T-helper 2 cell treated with Interferon-gamma antibody and Interleukin-4, amounts not matched to agents 100 ng/mL and 5 ng/mL, for 36 hours (primary cell): ENCODE results near the gene ASIC2. TPM values are rescaled to one million over a fixed set of nuclear protein-coding genes. Genes with fewer than 3 reads are reported as not detected.
"Not testable (repeated sequence)": the region's sequence is repeated elsewhere in the genome, so short reads cannot be mapped to it uniquely, and the experiment has no call there.

Experiments used
- intact Hi-C: fragments of 100-400 bp; cut with micrococcal nuclease; formaldehyde crosslinking; loops from one replicate; pipeline ENCODE4 v1.15.1; 2023
- total RNA-seq: library from RNA; stranded (reverse); gene quantifications from 2 replicates; pipeline ENCODE4 v1.2.3, GENCODE V29; 2022

Gene ASIC2
- total RNA-seq, 1 donor from 2014 or later = not detected

GRCh38 chr17:32993977-32994376 is 299.1 kb downstream of the ASIC2 start:
- intact Hi-C loops = no loop called here

GRCh38 chr17:32992321-32993033 is 300.6 kb downstream of the ASIC2 start:
- intact Hi-C loops = no loop called here

- intact Hi-C loops = no loop called here
Observed at GRCh38 chr17:32988481-32989101, 304.5 kb downstream of the ASIC2 start.

- intact Hi-C loops = not testable (repeated sequence)
Observed at GRCh38 chr17:32987868-32988267, 305.2 kb downstream of the ASIC2 start.

GRCh38 chr17:32987453-32987805 is 305.7 kb downstream of the ASIC2 start:
- intact Hi-C loops = not testable (repeated sequence)

- intact Hi-C loops = no loop called here
Observed at GRCh38 chr17:32985050-32985756, 307.9 kb downstream of the ASIC2 start.

GRCh38 chr17:32981611-32982010 is 311.5 kb downstream of the ASIC2 start:
- intact Hi-C loops = not testable (repeated sequence)

- intact Hi-C loops = no loop called here
Observed at GRCh38 chr17:32980230-32980629, 312.9 kb downstream of the ASIC2 start.

GRCh38 chr17:32976605-32977004 is 316.5 kb downstream of the ASIC2 start:
- intact Hi-C loops = no loop called here

- intact Hi-C loops = no loop called here
Observed at GRCh38 chr17:32976131-32976530, 317.0 kb downstream of the ASIC2 start.

- intact Hi-C loops = no loop called here
Observed at GRCh38 chr17:32971171-32971570, 321.9 kb downstream of the ASIC2 start.

- intact Hi-C loops = no loop called here
Observed at GRCh38 chr17:32970281-32970680, 322.8 kb downstream of the ASIC2 start.

- intact Hi-C loops = not testable (repeated sequence)
Observed at GRCh38 chr17:32969231-32969630, 323.9 kb downstream of the ASIC2 start.

- intact Hi-C loops = no loop called here
Observed at GRCh38 chr17:32964541-32964940, 328.6 kb downstream of the ASIC2 start.
